Vagina (tissue), 2 donors: Measurements from ENCODE around the gene ADGRF5.

Experiments
- POLR2AphosphoS5 ChIP-seq, 2 donors: sonication (generic); formaldehyde crosslinking; IDR thresholded peaks; one replicate each; pipeline ENCODE4 v1.9.0; 2017; ENCODE audit warnings: antibody characterized with exemption in 2 of 2, mild to moderate bottlenecking in 2 of 2, low read depth in 1 of 2; ENCODE audit not compliant: insufficient read depth in 1 of 2
- TF ChIP-seq, protein P1 (sequence below), 3 experiments: fragments of 450-650 bp in 2 of 3; fragments of 200-600 bp in 1 of 3; sonication (generic) in 1 of 3; IDR thresholded peaks; one replicate each; pipeline ENCODE4 v1.5.1; 2017 to 2019; ENCODE audit warnings: antibody characterized with exemption in 3 of 3, mild to moderate bottlenecking in 2 of 3, moderate library complexity in 2 of 3

DNA sequence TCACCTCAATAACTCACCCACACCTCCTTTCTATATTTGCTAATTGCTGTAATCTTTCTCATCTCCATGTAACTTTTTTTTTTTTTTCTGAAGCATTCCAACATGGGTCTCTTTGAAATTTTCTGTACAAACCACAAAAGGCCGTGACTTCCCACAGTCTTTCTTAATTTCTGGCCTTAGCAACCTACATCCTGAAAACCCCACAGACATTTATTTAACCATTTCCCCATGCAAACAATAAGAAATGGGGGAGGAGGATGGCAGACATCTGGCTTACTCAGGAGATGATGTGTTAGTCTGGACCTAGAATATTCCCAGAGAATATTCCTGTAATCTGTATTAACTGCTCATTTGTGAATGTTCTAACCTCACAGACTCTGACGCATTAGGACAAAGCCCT is 70.9 kb downstream of the ADGRF5 start:
- TF ChIP-seq POLR2AphosphoS5 (IDR thresholded peaks at IDR 0.05; ENCODE audit: insufficient read depth in 1 of 2, low read depth in 1 of 2): no peak
- TF ChIP-seq, protein P1, sequence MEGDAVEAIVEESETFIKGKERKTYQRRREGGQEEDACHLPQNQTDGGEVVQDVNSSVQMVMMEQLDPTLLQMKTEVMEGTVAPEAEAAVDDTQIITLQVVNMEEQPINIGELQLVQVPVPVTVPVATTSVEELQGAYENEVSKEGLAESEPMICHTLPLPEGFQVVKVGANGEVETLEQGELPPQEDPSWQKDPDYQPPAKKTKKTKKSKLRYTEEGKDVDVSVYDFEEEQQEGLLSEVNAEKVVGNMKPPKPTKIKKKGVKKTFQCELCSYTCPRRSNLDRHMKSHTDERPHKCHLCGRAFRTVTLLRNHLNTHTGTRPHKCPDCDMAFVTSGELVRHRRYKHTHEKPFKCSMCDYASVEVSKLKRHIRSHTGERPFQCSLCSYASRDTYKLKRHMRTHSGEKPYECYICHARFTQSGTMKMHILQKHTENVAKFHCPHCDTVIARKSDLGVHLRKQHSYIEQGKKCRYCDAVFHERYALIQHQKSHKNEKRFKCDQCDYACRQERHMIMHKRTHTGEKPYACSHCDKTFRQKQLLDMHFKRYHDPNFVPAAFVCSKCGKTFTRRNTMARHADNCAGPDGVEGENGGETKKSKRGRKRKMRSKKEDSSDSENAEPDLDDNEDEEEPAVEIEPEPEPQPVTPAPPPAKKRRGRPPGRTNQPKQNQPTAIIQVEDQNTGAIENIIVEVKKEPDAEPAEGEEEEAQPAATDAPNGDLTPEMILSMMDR (IDR thresholded peaks at IDR 0.05): no peak
